Esophagus muscularis mucosa (tissue), 3 donors: ENCODE data around the gene TBC1D8.

ENCODE experiments used
- POLR2A ChIP-seq: fragments of 450-650 bp; IDR thresholded peaks from one replicate; pipeline ENCODE4 v1.6.1; 2017; ENCODE audit warnings: antibody characterized with exemption, moderate library complexity, mild to moderate bottlenecking, low read depth
- TF ChIP-seq, protein P1 (sequence below), 3 experiments: fragments of 200-600 bp in 2 of 3; fragments of 450-650 bp in 1 of 3; sonication (generic) in 2 of 3; IDR thresholded peaks; one replicate each; pipeline ENCODE4 v1.5.1; 2017 to 2019; ENCODE audit warnings: antibody characterized with exemption in 3 of 3, mild to moderate bottlenecking in 2 of 3, moderate library complexity in 1 of 3

DNA sequence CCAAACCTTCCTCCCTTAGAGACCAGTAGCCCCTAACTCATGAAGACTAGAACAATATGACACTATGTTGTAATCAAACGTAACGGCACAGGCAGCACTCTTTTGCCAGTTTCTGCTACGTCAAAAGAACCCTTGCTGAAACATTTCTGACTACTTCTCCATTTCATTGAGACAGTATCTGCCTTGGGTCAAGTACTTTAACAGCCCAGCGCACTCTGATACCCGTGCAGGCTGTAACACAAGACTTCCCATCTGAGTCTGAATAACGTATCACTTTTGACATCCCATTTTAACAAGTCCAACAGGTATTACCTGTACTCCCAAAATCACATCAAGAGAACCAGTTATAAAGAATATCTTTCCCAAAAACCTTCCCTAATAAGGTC is 38.4 kb downstream of the TBC1D8 start:
- TF ChIP-seq, protein P1, sequence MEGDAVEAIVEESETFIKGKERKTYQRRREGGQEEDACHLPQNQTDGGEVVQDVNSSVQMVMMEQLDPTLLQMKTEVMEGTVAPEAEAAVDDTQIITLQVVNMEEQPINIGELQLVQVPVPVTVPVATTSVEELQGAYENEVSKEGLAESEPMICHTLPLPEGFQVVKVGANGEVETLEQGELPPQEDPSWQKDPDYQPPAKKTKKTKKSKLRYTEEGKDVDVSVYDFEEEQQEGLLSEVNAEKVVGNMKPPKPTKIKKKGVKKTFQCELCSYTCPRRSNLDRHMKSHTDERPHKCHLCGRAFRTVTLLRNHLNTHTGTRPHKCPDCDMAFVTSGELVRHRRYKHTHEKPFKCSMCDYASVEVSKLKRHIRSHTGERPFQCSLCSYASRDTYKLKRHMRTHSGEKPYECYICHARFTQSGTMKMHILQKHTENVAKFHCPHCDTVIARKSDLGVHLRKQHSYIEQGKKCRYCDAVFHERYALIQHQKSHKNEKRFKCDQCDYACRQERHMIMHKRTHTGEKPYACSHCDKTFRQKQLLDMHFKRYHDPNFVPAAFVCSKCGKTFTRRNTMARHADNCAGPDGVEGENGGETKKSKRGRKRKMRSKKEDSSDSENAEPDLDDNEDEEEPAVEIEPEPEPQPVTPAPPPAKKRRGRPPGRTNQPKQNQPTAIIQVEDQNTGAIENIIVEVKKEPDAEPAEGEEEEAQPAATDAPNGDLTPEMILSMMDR (IDR thresholded peaks at IDR 0.05): no peak
- TF ChIP-seq POLR2A: no peak
